ENCODE results near the gene DNASE1L1. TPM values are rescaled to one million over a fixed set of nuclear protein-coding genes. Genes with fewer than 3 reads are reported as not detected.

The DNASE1L1 gene
- total RNA-seq, 4 donors from 2014 or later = 15.9 to 156 (median 36.9) TPM

DNA sequence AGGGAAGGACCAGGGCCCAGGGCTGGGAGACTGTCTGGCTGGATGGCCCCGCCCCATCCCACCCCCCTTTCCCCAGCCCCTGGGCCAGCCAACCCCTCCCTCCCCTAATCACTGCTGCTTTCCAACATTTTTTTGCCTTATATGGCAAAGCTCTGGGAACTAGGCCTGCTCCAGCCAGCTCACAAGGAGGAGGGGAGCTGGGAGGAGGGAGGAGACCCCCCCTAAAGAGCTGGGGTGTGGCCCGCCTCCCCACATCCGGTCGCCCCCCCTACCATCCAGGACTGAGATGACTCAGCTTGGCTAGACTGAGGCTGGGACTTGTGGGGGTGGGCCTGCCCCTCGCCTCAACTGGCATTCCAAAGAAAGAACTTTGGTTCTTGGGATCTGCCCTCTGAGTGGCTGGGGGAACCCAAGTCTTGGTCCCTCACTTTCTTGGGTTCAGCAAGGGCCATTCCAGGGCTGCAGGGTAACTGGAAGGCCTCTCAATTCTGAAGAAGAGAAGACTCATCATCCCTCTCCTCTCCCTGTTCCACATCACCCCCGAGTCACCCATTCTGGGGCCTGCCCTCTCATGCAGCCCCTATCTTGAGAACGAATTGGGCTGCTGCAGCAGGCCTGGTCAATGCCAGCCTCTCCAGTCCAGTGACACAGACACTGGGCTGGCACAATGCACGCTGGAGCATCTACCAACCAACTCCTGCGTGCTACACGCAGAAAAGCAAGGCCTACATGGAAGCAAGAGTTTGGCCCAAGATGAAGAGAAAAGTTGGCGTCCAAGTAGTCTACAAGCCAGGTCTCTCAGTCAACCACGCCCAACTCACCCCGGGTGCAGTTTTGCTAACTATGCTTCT lies 39.4 kb downstream of the DNASE1L1 start:
- Histone ChIP-seq H3K36me3 (no peaks in the 10 kb centered on the region), H3K27me3 (peaks cover 14% of the 10 kb centered on the region), H3K4me1 (peaks cover 0 to 45% (median 10%) of the 10 kb centered on the region in 4 donors), H3K9me3 (no peaks in the 10 kb centered on the region), H3K27ac (peak overlapping the region; percentile 95 to 99 (median 97)), H3K4me3 (peak overlapping the region; percentile 48 to 64 (median 56))
- WGBS, 2 donors (ENCODE audit: low coverage in 1 of 2) = 48% methylated on average over 12 of the region's 13 CpGs; no CpG with 5 or more reads in 1 of the 2 donors
- intact Hi-C loops (cut with DNase I; ENCODE audit: low total_unique reads) = no loop called here
- DNase-seq = peak; percentile 64
- in situ Hi-C loops (cut with MboI; ENCODE audit: low pct_ligation_motif_present in 1 of 4, low pct_unique_long_range_greater_than_20kb in 1 of 4, low sequenced_read_pairs in 3 of 4) = no loop called here
- no peak for TF ChIP-seq POLR2A (IDR thresholded peaks at IDR 0.05)
- no peak for TF ChIP-seq EP300 (IDR thresholded peaks at IDR 0.05; ENCODE audit: low read depth)
- TF ChIP-seq POLR2AphosphoS5 (IDR thresholded peaks at IDR 0.05) = peak; percentile 46 to 64 (median 54)
- TF ChIP-seq, protein P1, sequence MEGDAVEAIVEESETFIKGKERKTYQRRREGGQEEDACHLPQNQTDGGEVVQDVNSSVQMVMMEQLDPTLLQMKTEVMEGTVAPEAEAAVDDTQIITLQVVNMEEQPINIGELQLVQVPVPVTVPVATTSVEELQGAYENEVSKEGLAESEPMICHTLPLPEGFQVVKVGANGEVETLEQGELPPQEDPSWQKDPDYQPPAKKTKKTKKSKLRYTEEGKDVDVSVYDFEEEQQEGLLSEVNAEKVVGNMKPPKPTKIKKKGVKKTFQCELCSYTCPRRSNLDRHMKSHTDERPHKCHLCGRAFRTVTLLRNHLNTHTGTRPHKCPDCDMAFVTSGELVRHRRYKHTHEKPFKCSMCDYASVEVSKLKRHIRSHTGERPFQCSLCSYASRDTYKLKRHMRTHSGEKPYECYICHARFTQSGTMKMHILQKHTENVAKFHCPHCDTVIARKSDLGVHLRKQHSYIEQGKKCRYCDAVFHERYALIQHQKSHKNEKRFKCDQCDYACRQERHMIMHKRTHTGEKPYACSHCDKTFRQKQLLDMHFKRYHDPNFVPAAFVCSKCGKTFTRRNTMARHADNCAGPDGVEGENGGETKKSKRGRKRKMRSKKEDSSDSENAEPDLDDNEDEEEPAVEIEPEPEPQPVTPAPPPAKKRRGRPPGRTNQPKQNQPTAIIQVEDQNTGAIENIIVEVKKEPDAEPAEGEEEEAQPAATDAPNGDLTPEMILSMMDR (IDR thresholded peaks at IDR 0.05) = no peak

DNA sequence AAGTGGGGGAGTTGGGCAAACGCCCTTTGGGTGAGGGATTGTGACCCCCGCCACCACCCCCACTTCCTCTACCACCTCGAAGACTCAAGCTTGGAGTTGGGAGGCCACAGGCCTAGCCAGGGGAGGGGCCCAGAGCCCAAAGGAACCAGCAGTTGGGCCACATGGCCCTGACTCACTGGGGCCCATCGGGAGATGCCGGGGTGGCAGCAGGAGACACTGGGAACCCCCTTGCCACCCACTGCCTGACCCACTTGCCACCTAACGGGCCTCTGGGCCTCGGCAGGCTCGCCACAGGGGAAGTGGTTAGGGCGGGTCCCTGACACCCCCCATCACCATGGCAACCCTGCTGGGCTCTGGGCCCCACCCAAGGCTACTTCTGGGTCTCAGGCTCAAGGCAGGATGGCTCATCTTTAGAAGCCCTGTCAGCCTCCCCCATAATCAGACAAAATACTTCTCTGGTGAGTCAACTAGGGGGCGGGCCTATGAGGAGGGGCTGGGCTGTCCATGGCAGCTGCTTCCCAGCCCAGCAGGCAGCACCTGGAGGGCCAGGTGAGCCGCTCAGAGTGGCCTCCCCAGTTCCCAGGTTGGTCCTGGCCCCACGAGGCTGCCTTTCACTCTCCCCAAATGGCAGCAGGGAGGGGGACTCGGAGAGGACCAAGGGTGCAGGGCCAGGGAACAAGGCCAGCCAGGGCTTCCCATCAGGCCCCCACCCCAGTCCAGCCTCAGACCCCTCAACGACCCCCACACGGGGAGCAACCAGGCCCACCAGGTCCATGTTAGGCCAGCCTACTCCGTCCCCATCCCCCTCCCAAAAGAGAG lies 40.2 kb downstream of the DNASE1L1 start:
- H3K36me3 ChIP-seq = no peaks in the 10 kb centered on the region

DNA sequence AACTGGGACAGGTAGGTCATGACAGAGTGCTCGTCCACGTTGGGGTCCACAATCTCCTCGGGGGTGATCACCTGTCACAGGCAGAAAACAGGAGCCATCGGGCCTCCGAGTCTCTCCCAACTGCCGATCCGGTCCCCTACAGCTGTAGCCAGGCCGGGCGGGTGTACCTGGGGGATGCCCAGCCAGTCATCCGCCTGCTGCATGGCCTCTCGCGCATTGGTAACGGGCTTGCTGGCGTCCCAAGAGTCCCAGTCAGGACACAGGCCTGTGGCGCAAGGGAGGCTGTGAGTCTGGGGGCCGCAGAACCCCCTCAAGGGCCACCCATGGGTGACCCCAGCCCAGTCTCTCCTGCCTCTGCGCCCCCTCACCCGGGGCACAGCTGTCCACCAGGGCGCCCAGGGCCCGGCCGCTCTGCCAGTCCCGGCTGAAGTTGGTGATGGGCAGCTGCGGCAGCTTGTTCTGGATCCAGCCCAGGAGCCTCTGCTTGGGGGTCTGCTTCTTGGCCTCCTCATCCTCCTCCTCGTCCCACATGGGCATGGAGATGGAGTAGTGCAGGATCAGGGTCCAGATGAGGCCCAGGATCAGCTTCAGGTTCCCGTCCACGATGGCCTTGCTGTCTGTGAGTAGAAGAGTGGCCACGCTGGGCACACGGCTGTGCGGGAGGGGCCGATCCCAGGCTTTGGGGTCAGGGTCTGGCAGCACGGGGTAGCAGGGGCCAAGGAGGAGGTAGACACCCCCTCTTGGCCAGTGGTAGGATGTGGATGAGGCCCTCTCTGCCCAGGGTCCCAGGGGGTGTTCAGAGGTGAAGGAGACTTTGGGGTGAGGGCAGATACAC lies 41.4 kb downstream of the DNASE1L1 start:
- intact Hi-C loops (cut with DNase I; ENCODE audit: low total_unique reads) (no loop called here), in situ Hi-C loops (cut with MboI; ENCODE audit: low pct_ligation_motif_present in 1 of 4, low pct_unique_long_range_greater_than_20kb in 1 of 4, low sequenced_read_pairs in 3 of 4) (no loop called here)
- peaks cover 0 to 31% (median 7%) of the 10 kb centered on the region in 4 donors for H3K4me1 ChIP-seq
- no peaks in the 10 kb centered on the region for H3K9me3 ChIP-seq
- 84% methylated on average over 31 of the region's 31 CpGs; no CpG with 5 or more reads in 1 of the 2 donors for WGBS, 2 donors (ENCODE audit: low coverage in 1 of 2)
- TF ChIP-seq POLR2AphosphoS5 (IDR thresholded peaks at IDR 0.05) (peak in 1 of 3 donors; percentile 5), POLR2A (IDR thresholded peaks at IDR 0.05) (no peak)
- no peaks in the 10 kb centered on the region for H3K36me3 ChIP-seq
- DNase-seq = no peak
- H3K27me3 ChIP-seq = peaks cover 14% of the 10 kb centered on the region
- H3K27ac ChIP-seq = peak overlapping the region; percentile 95 to 99 (median 97)
- H3K4me3 ChIP-seq = peak overlapping the region in 2 of 4 donors; percentile 35 to 63

More for the DNA sequence above, 40.2 kb downstream of the DNASE1L1 start:
- intact Hi-C loops (cut with DNase I; ENCODE audit: low total_unique reads) (no loop called here), in situ Hi-C loops (cut with MboI; ENCODE audit: low pct_ligation_motif_present in 1 of 4, low pct_unique_long_range_greater_than_20kb in 1 of 4, low sequenced_read_pairs in 3 of 4) (no loop called here)
- DNase-seq = peak; percentile 75
- 42% methylated on average over 14 of the region's 16 CpGs; no CpG with 5 or more reads in 1 of the 2 donors for WGBS, 2 donors (ENCODE audit: low coverage in 1 of 2)
- H3K4me3 ChIP-seq = peak overlapping the region; percentile 28 to 63 (median 42)
- peak overlapping the region; percentile 95 to 99 (median 97) for H3K27ac ChIP-seq
- peaks cover 0 to 40% (median 9%) of the 10 kb centered on the region in 4 donors for H3K4me1 ChIP-seq
- no peaks in the 10 kb centered on the region for H3K9me3 ChIP-seq
- TF ChIP-seq, protein P1 (IDR thresholded peaks at IDR 0.05) = no peak
- peak in 2 of 3 donors; percentile 17 to 36 for TF ChIP-seq POLR2AphosphoS5 (IDR thresholded peaks at IDR 0.05)
- peaks cover 14% of the 10 kb centered on the region for H3K27me3 ChIP-seq

DNA sequence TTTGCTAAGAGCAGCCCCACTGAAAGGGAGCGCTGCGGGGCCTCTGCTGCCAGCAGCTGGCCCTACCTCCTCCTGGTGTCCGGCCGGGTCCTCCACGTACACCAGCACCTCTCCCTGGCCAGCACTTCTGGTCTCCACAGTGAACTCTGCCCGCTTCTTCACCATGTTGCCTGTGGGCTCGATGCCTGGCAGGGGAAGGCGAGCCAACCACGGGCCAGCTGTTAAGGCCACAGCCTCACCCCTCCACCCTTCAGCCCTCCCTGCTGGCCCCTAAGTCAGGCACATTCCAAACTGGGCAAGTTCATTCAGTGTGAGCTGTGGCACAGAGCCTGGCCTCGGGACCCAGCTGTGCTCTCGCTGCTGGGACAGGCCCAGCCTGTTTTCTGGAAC lies 42.4 kb downstream of the DNASE1L1 start:
- WGBS, 2 donors (ENCODE audit: low coverage in 1 of 2) = 70% methylated on average over 11 of the region's 11 CpGs; no CpG with 5 or more reads in 1 of the 2 donors
- peak overlapping the region; percentile 95 to 99 (median 97) for H3K27ac ChIP-seq
- TF ChIP-seq POLR2AphosphoS5 (IDR thresholded peaks at IDR 0.05) (no peak), POLR2A (IDR thresholded peaks at IDR 0.05) (no peak)
- TF ChIP-seq, protein P1 (IDR thresholded peaks at IDR 0.05) = no peak
- H3K27me3 ChIP-seq = peaks cover 8% of the 10 kb centered on the region
- no peaks in the 10 kb centered on the region for H3K36me3 ChIP-seq
- intact Hi-C loops (cut with DNase I; ENCODE audit: low total_unique reads) = no loop called here
- H3K4me3 ChIP-seq = no peak overlapping the region
- H3K4me1 ChIP-seq = peaks cover 0 to 26% (median 4%) of the 10 kb centered on the region in 4 donors
- no peaks in the 10 kb centered on the region for H3K9me3 ChIP-seq
- in situ Hi-C loops (cut with MboI; ENCODE audit: low pct_ligation_motif_present in 1 of 4, low pct_unique_long_range_greater_than_20kb in 1 of 4, low sequenced_read_pairs in 3 of 4) = no loop called here
- no peak for DNase-seq

All from transverse colon (tissue), 4 donors.